GM18508 (cell line): ENCODE data around the gene NECAB2.

ENCODE experiments used
- ATAC-seq: cut with Tn5 transposase; IDR thresholded peaks from one replicate; pipeline ENCODE4 v1.9.1; 2021; ENCODE audit warnings: moderate number of reproducible peaks; ENCODE audit not compliant: insufficient read depth, unreplicated experiment

The NECAB2 gene

GRCh38 chr16:83951544-83951943, 16.5 kb upstream of the NECAB2 start:
- no peak for ATAC-seq

- ATAC-seq: no peak
Measured at GRCh38 chr16:83952587-83952939, 15.5 kb upstream of the NECAB2 start.

GRCh38 chr16:83952940-83953795, 14.9 kb upstream of the NECAB2 start, which contains the start of gene OSGIN1:
OSGIN1 (plus strand) TSS chr16:83953240; CDS start chr16:83957672, 4,432 bp downstream.
- no peak for ATAC-seq

- ATAC-seq: no peak
Measured at GRCh38 chr16:83953796-83954576, 14.1 kb upstream of the NECAB2 start.

- ATAC-seq: no peak
Measured at GRCh38 chr16:83954577-83955016, 13.4 kb upstream of the NECAB2 start.

- no peak for ATAC-seq
Measured at GRCh38 chr16:83955218-83956130, 12.6 kb upstream of the NECAB2 start.

- no peak for ATAC-seq
Measured at GRCh38 chr16:83956336-83957289, 11.4 kb upstream of the NECAB2 start.

- ATAC-seq: no peak
Measured at GRCh38 chr16:83957296-83957855, 10.7 kb upstream of the NECAB2 start.

- no peak for ATAC-seq
Measured at GRCh38 chr16:83958137-83958845, 9.8 kb upstream of the NECAB2 start.

- ATAC-seq: no peak
Measured at GRCh38 chr16:83958846-83959565, 9.0 kb upstream of the NECAB2 start.

GRCh38 chr16:83959656-83960434, 8.2 kb upstream of the NECAB2 start:
- no peak for ATAC-seq

GRCh38 chr16:83960521-83961249, 7.4 kb upstream of the NECAB2 start:
- no peak for ATAC-seq

GRCh38 chr16:83961591-83961990, 6.5 kb upstream of the NECAB2 start:
- no peak for ATAC-seq

GRCh38 chr16:83963277-83964119, 4.5 kb upstream of the NECAB2 start:
- no peak for ATAC-seq

- ATAC-seq: no peak
Measured at GRCh38 chr16:83964684-83965443, 3.2 kb upstream of the NECAB2 start.
